DND-41 (cell line): ENCODE results near the gene NTM.

Experiments
- CTCF ChIP-seq: IDR thresholded peaks from 2 replicates; pipeline ENCODE4 v1.5.1; 2012; ENCODE audit warnings: borderline replicate concordance, low read length, moderate library complexity, mild to moderate bottlenecking; ENCODE audit not compliant: poor library complexity, severe bottlenecking; ENCODE audit errors: extremely low read depth
- EZH2 ChIP-seq: IDR thresholded peaks from 3 replicates; pipeline ENCODE4 v1.6.1; 2012; ENCODE audit warnings: borderline replicate concordance, low read depth, mild to moderate bottlenecking, moderate library complexity, low read length, inconsistent platforms; ENCODE audit not compliant: severe bottlenecking

DNA sequence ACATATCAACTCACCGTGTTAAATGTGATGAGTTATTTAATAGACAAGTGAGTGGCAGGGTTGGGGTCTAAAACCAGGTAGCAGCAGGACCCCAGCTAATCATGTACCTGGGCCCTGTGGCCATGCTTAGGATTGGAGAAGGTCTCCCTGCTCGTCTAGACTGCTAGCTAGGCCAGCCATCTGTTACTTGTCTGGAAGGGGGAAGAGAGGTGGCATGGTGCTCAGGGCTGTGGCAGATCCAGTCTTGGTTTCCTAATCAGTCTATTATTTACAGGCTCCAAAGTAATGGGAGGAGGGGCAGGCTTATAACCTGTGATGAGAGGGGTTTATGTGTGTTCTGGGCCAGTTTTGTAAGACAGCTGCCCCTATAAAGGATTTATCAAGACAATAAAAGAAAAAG is 105.9 kb downstream of the NTM start:
- TF ChIP-seq CTCF (no peak), EZH2 (no peak)
